ENCODE data around the gene FBXL4.

Gene FBXL4

GRCh38 chr6:98844244-98845210 is 103.2 kb downstream of the FBXL4 start:
- peaks cover 47% of the 10 kb centered on the region for H3K27me3 Mint-ChIP-seq
- H3K27ac Mint-ChIP-seq, result no peak overlapping the region
- ATAC-seq (ENCODE audit: low read depth) (no peak), DNase-seq (ENCODE audit: low spot score in 2 of 2) (no peak)
- H3K9me3 Mint-ChIP-seq, result peaks cover 3% of the 10 kb centered on the region
- peak overlapping the region; percentile 27 for H3K4me3 Mint-ChIP-seq
- H3K4me1 Mint-ChIP-seq, result peaks cover 14% of the 10 kb centered on the region
- peaks cover 6% of the 10 kb centered on the region for H3K36me3 Mint-ChIP-seq

DNA sequence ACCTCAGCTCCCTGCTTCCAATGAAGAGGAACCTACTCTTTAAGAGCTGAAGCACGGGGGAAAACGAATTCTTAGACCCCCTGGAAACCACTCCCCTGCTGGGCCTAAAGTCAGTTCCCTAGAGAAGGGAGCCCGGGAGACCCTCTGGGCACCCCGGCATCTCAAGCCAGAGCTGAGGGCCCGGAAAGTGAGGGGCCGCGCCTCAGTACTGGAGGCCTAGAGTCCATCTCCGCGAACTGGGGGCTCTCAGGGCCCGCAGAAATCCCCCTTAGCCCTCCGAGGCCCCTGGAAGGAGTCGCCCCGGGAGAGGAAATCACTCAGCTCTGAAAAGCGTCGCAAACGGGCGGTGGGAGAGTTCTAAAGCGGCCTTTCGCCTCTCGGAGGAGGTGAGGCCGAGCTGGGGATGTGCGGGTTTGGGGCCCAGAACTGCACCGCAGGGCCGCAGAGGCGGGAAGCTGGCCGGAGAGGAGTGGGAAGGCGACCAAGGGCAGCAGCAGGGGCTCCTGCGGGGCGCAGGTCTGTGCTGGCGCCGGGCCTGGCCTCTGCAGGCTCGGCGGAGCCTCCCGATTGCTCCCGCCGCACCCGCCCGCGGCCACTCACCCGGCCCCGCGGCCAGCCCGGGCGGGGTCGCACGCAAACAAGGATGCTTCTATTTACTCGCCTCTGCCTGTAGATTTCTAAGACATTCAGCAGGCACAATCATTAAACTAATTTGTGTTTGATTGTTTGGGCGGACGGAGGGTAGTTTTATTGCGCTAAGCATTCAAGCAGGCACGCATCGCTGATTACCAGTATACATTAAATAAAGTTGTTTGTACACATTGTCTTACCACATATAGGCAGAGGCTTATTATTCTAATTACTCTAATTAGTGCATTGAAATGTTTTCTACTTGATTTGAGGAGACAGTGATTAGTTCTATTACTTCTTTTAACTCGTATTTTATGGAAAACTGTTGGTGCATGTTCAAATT is 104.2 kb downstream of the FBXL4 start:
- H3K36me3 Mint-ChIP-seq, result no peaks in the 10 kb centered on the region
- H3K4me1 Mint-ChIP-seq, result peaks cover 12% of the 10 kb centered on the region
- peak overlapping the region; percentile 29 for H3K4me3 Mint-ChIP-seq
- peaks cover 42% of the 10 kb centered on the region for H3K27me3 Mint-ChIP-seq
- ATAC-seq (ENCODE audit: low read depth), result no peak
- H3K27ac Mint-ChIP-seq, result no peak overlapping the region
- peaks cover 3% of the 10 kb centered on the region for H3K9me3 Mint-ChIP-seq
- no peak for DNase-seq (ENCODE audit: low spot score in 2 of 2)

DNA sequence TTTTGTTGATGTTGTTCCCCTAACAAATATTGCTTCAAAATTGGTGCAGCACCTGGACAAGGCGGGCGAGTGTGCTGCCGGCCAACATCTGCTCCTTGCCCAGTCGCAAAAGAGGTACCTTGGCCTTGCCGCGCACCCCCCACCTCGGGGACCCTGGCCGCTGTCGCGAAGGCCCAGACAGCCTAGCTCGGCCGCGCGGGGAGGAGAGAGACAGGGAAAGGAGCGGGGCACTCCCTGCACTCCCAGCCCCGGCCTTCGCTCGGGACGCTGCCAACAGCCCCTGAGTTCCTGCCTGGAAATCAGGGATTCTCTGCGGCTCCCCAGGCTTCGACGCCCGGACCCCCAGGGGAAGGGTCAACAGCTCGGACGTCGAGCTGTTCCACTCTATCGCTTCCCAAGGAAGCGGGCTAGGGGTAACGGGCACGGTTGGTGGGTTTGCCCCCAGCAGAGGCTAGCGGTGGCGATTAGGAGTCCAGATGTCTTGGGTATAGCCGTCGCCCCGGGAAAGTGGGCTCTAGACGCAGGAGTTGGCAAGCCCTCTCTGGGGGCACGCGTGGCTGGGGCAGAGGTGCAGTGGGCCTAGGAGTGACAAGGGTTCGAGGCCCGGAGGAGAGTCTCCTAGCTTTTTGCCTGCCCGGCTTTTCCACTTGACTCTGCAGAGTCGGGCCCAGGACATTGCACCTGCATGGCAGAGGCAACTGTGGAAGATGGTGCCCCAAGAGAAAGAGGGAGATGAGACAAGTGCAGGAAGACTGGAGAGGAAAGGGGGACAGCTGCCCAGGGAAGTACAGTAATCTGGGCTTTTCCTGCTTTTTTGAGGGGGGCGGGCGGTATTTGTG is 105.2 kb downstream of the FBXL4 start:
- ATAC-seq (ENCODE audit: low read depth) (no peak), DNase-seq (ENCODE audit: low spot score in 2 of 2) (no peak)
- H3K4me3 Mint-ChIP-seq, result no peak overlapping the region
- H3K4me1 Mint-ChIP-seq, result peaks cover 10% of the 10 kb centered on the region
- H3K27me3 Mint-ChIP-seq, result peaks cover 44% of the 10 kb centered on the region
- no peaks in the 10 kb centered on the region for H3K36me3 Mint-ChIP-seq
- peaks cover 3% of the 10 kb centered on the region for H3K9me3 Mint-ChIP-seq
- H3K27ac Mint-ChIP-seq, result no peak overlapping the region

GRCh38 chr6:98841621-98842341 is 106.0 kb downstream of the FBXL4 start:
- Mint-ChIP-seq H3K4me1 (peaks cover 10% of the 10 kb centered on the region), H3K27ac (no peak overlapping the region)
- ATAC-seq (ENCODE audit: low read depth), result no peak

GRCh38 chr6:98840996-98841513 is 106.7 kb downstream of the FBXL4 start:
- no peak for ATAC-seq (ENCODE audit: low read depth)
- no peak overlapping the region for H3K27ac Mint-ChIP-seq
- H3K27me3 Mint-ChIP-seq, result peaks cover 47% of the 10 kb centered on the region
- peaks cover 12% of the 10 kb centered on the region for H3K4me1 Mint-ChIP-seq
- H3K9me3 Mint-ChIP-seq, result peaks cover 5% of the 10 kb centered on the region
- no peak overlapping the region for H3K4me3 Mint-ChIP-seq
- DNase-seq (ENCODE audit: low spot score in 2 of 2), result no peak
- H3K36me3 Mint-ChIP-seq, result no peaks in the 10 kb centered on the region

More at GRCh38 chr6:98841621-98842341, 106.0 kb downstream of the FBXL4 start:
- Mint-ChIP-seq H3K9me3 (peaks cover 3% of the 10 kb centered on the region), H3K4me3 (no peak overlapping the region), H3K36me3 (no peaks in the 10 kb centered on the region), H3K27me3 (peaks cover 47% of the 10 kb centered on the region)
- no peak for DNase-seq (ENCODE audit: low spot score in 2 of 2)

DNA sequence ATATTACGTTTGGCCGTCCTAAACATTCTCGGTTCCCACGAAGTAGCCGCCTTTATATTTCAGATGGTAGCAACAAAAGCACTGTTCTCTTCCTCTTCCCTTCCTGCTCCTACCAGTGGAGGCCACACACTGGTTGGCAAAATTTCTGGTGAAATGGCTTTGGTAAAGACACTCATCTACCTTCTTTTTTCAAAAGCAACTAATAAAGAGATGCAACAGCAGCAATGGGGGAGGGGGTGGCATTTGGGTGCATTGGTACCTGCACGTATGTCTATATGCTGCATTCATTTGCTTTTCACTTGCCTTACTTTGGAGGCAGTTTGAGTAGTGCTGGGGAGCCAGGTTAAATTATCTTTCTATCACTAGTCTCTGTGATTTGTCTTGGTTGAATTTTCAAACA is 107.4 kb downstream of the FBXL4 start:
- peaks cover 2% of the 10 kb centered on the region for H3K36me3 Mint-ChIP-seq
- no peak for ATAC-seq (ENCODE audit: low read depth)
- no peak overlapping the region for H3K27ac Mint-ChIP-seq
- H3K4me3 Mint-ChIP-seq, result no peak overlapping the region
- peaks cover 9% of the 10 kb centered on the region for H3K4me1 Mint-ChIP-seq
- DNase-seq (ENCODE audit: low spot score in 2 of 2), result no peak
- H3K9me3 Mint-ChIP-seq, result peaks cover 5% of the 10 kb centered on the region
- peaks cover 46% of the 10 kb centered on the region for H3K27me3 Mint-ChIP-seq

DNA sequence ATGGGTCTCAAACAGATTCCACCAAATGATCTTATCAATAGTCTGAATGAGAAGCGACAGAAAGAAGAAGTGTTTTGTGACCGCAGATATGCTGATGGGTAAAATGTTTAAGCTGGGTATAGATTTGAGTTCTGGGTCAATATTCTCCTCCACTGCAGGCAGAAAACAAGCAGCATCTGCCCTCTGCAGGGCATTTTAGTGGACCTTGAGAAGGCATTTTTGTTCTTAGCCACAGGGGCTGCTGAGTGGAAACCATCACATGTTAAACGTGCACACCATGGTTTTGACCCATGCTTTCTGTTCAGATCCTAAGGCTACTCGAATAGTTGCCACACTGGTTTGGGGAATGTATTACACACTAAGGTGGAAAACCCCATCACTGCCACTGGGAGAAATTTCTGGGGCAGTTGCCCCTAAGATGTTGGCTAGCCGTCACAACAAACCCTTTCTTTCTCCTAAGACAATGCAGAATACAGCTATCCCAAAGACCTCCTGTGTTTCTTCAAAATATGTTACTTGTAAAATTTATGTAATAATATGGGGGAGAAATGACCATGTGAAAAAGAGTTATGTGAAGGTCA is 107.9 kb downstream of the FBXL4 start:
- H3K9me3 Mint-ChIP-seq, result peaks cover 5% of the 10 kb centered on the region
- peaks cover 9% of the 10 kb centered on the region for H3K4me1 Mint-ChIP-seq
- DNase-seq (ENCODE audit: low spot score in 2 of 2) (no peak), ATAC-seq (ENCODE audit: low read depth) (no peak)
- peaks cover 46% of the 10 kb centered on the region for H3K27me3 Mint-ChIP-seq
- H3K27ac Mint-ChIP-seq, result no peak overlapping the region
- H3K36me3 Mint-ChIP-seq, result peaks cover 2% of the 10 kb centered on the region
- no peak overlapping the region for H3K4me3 Mint-ChIP-seq

DNA sequence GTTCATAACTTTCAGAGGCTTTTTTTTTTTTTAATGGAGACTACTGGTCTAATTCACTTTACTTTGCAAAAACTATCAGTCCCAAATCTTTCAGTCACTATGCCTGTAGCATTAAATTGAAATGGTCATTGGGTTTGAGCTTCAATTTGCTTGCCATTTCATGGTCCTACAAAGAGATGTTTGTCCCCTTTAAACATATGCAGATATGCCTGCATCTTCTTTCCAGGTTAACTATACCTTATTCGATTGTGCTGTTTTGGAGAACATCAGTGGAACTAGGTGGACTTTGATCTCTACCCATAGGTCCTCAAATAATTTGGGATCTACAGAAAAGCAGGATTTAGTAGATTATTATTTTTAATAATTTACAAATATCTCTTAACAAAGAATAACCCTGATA is 108.8 kb downstream of the FBXL4 start:
- Mint-ChIP-seq H3K9me3 (peaks cover 5% of the 10 kb centered on the region), H3K27ac (no peak overlapping the region), H3K4me1 (peaks cover 13% of the 10 kb centered on the region)

GRCh38 chr6:98838032-98838431 is 109.7 kb downstream of the FBXL4 start:
- no peak overlapping the region for H3K4me3 Mint-ChIP-seq
- DNase-seq (ENCODE audit: low spot score in 2 of 2) (no peak), ATAC-seq (ENCODE audit: low read depth) (no peak)
- no peak overlapping the region for H3K27ac Mint-ChIP-seq
- H3K9me3 Mint-ChIP-seq, result peaks cover 5% of the 10 kb centered on the region
- peaks cover 2% of the 10 kb centered on the region for H3K36me3 Mint-ChIP-seq
- H3K27me3 Mint-ChIP-seq, result peaks cover 48% of the 10 kb centered on the region
- H3K4me1 Mint-ChIP-seq, result peaks cover 17% of the 10 kb centered on the region

More for the DNA sequence above, 108.8 kb downstream of the FBXL4 start:
- DNase-seq (ENCODE audit: low spot score in 2 of 2) (no peak), ATAC-seq (ENCODE audit: low read depth) (no peak)
- Mint-ChIP-seq H3K27me3 (peaks cover 46% of the 10 kb centered on the region), H3K4me3 (no peak overlapping the region), H3K36me3 (peaks cover 2% of the 10 kb centered on the region)

- peaks cover 2% of the 10 kb centered on the region for H3K36me3 Mint-ChIP-seq
- ATAC-seq (ENCODE audit: low read depth) (no peak), DNase-seq (ENCODE audit: low spot score in 2 of 2) (no peak)
- H3K27ac Mint-ChIP-seq, result no peak overlapping the region
- peaks cover 18% of the 10 kb centered on the region for H3K4me1 Mint-ChIP-seq
- peaks cover 2% of the 10 kb centered on the region for H3K9me3 Mint-ChIP-seq
- peaks cover 46% of the 10 kb centered on the region for H3K27me3 Mint-ChIP-seq
- no peak overlapping the region for H3K4me3 Mint-ChIP-seq
These were observed 110.5 kb downstream of the FBXL4 start for GRCh38 chr6:98836962-98837944.

GRCh38 chr6:98836025-98836961 is 111.5 kb downstream of the FBXL4 start:
- peaks cover 2% of the 10 kb centered on the region for H3K36me3 Mint-ChIP-seq
- H3K27me3 Mint-ChIP-seq, result peaks cover 38% of the 10 kb centered on the region
- ATAC-seq (ENCODE audit: low read depth), result no peak
- DNase-seq (ENCODE audit: low spot score in 2 of 2), result no peak
- H3K27ac Mint-ChIP-seq, result no peak overlapping the region
- peaks cover 18% of the 10 kb centered on the region for H3K4me1 Mint-ChIP-seq
- H3K9me3 Mint-ChIP-seq, result peaks cover 2% of the 10 kb centered on the region
- no peak overlapping the region for H3K4me3 Mint-ChIP-seq
